ENCODE measurements around the gene DAPK1.
"Not testable (repeated sequence)": the region's sequence is repeated elsewhere in the genome, so short reads cannot be mapped to it uniquely, and the experiment has no call there.

DAPK1 gene

DNA sequence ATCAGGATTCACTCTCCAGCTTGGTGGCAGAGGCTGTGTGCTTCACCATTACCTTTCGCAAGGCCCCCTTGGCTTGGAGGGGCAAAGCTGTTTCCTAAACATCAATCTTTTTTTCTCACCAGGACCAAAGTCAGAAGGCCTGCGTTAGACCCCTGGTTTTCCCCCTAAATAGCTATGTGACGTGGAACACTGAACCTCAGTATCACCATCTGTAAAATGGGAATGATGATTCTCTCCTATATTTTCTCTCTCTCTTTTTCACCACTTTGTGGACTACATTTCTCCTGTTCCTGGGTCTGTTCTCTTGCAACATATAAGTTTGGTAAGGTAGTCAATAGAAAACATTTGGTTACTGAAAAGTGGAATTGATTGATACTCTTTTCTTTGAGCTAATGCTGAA, 50.5 kb downstream of the DAPK1 start:
- DNase-seq: no peak

DNA sequence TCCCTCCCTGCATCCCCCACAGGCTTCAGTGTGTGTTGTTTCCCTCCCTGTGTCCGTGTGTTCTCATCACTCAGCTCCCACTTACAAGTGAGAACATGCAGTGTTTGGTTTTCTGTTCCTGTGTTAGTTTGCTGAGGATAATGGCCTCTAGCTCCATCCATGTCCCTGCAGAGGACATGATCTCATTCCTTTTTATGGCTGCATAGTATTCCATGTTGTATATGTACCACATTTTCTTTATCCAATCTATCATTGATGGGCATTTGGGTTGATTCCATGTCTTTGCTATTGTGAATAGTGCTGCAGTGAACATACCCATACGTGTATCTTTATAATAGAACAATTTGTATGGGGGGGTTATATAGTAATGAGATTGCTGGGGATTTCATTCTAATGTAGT, 51.4 kb downstream of the DAPK1 start:
- DNase-seq: not testable (repeated sequence)

DNA sequence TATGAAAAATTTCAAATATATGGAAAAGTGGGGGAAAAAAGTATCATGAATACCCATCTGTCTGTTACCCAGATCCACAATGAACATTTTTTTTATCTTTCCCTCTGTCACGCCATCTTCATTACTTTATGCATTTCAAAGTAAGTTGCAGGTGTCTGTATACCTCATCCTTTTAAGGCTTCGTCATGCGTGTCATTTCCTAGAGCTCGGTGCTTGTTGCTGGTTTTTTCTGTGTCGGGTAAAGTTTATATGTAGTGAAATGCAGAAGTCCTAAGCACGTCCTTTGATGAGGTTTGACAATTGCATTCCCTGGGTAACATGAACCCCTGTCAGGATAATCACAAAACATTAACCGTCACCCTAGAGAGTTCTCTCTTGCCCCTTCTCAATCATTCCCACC, 52.1 kb downstream of the DAPK1 start:
- DNase-seq: no peak

GRCh38 chr9:87550253-87550954, 52.7 kb downstream of the DAPK1 start:
- no peak for DNase-seq

DNA sequence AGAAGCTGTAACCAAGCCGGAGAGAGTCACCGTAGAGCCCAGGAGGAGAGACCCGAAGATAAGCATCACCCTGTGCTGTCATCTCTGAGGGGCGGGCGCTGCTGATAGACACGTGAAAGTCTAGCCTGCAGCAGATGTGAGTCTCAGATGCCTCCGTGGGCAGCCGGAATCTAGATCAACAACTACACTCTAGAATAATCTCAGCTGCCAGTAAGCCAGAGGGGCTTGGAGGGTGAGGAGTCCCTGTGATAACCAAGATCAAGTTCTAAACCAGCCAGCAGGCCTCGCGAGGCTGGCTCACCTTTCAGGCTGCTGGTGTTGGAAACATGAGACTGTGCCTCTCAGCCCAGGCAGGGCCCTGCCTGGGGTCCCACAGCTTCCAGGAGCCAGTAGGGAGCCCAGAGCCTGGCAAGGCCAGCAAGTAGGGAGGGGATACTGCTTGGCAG, 54.1 kb downstream of the DAPK1 start:
- DNase-seq: no peak

DNA sequence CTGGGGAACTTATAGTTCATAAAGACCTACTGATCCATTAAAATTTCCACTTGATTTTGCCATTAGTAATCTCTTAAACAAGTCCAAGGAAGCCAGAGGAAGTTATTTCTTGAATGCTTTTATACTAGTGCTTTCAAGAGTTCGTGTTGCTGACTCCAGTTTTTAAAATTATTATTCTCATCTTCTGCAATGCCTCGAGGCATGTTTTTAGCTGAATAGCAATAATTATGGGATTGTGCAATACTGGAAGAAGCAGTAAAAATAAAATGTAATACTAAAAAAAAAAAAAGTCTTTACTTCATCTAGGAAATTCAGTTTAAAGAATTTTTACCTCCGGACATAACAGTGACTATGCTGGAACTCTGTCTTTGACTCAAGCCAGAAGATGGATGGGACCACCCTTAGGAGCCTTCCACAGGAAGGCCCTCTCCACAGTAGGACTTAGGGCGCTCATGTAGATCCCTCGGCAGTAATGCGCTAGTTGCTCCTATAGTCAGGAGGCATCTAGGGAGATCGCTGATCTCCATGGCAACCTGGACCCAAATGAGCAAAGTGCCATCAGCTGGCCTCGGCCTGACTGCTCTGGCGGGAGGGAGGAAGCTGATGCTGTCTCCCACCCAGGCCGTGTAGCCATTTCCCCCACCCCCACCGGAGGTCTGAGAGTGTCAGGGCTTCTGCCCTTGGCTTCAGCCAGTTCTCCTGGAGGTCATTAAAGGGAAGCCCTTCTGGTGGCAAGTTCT, 56.7 kb downstream of the DAPK1 start:
- no peak for DNase-seq

DNA sequence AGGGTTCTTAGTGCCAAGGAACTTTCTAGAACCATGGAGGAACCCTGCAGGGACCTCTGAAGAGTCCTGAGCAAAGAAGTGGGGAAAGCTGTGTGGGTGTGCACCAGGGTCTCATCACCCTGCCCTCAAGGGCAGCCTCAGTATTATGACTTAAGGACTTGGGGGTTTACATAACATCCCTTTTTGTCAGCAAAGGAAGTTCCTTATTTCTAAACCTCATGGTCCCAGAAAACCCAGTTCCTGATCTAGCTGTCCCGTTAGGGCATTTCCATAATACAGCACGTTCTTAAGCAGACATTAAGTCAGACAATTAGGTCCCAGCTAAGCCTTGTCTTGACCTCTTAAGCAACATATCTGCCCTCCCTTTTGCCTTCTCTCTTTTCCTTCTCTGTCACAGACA, 57.3 kb downstream of the DAPK1 start:
- DNase-seq: no peak

DNA sequence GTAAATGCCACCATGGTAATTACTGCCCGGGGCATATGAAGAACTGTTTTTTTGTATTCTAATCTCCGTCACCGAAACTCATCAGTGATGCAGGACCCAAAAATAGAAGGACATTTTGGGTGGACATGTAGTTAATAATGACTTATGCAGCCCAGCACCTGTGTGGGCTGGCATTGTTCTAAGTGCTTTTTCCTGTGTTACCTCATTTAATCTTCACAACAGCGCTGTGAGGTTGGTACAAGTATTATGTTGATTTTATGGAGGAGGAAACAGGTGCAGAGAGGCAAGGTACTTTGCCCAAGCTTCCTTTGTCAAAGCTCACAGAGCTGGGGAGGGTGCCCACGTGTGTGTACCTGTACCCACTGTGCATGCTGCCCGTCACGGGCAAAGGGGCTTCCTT, 58.4 kb downstream of the DAPK1 start:
- DNase-seq: no peak

DNA sequence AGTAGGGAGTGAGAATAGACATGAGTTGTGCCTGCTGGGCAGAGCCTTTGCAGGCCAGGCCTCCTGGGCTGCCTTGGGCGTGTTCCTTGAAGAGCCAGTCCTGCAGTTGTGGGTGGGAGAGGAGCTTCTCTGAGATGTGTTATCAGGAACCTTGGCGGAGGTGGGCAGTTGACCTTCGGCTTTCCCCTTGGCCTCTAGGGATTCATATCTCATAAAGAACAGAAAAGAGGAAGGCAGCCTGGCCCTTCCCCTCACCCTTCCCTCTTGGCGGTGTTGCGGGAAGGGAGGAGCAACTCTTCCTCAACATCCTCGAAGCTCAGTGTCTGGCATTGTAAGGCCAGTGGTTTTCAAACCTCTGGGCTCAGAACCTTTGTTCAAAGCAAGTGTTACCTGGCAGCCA, 59.2 kb downstream of the DAPK1 start:
- DNase-seq: no peak

DNA sequence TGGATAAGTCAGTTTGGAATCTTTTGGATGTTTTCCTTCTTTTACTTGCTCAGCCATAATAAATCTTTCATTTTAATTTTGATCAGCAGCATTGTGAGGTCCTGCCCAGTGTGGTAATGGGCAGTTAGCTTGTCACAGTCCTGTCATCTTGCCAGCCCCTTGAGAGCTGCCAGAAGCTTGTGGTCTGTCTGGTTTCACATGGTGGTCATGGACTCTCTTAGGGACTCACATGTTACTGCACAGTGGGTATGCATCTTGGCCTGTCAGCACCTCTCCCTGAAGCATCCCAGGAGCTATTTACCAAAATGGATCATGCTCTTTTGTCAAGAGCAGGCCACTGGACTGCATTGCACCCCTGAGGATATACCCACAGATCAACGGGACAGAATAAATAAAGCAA, 60.3 kb downstream of the DAPK1 start:
- no peak for DNase-seq

GRCh38 chr9:87558606-87559190, 61.0 kb downstream of the DAPK1 start:
- no peak for DNase-seq

DNA sequence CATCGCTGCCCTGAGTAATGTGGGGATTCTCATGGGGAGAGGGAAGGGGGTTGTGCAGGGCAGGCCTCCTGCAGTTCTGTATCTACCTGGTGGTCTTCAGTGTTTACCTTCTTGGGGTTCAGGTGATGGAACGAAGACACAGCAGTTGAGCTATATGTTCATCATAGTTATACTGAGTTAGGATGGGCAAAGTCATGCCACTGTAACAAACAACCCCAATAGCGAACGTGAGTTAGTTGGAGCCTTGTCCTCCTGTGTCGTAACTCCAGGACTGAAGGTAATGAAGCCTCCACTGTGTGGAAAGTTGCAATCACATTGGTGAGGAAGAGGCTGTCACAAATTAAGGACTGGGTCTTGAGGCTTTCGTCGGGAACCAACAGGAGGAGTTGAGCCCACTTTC, 64.4 kb downstream of the DAPK1 start:
- no peak for DNase-seq

GRCh38 chr9:87562530-87563170, 65.0 kb downstream of the DAPK1 start:
- DNase-seq: no peak

- no peak for DNase-seq
These were observed 66.4 kb downstream of the DAPK1 start for GRCh38 chr9:87564111-87564510.

GRCh38 chr9:87564791-87565241, 67.1 kb downstream of the DAPK1 start:
- no peak for DNase-seq

GRCh38 chr9:87567001-87567400, 69.3 kb downstream of the DAPK1 start:
- DNase-seq: no peak

- peak; percentile 24 for DNase-seq
These were observed 69.9 kb downstream of the DAPK1 start for GRCh38 chr9:87567571-87567970.

DNA sequence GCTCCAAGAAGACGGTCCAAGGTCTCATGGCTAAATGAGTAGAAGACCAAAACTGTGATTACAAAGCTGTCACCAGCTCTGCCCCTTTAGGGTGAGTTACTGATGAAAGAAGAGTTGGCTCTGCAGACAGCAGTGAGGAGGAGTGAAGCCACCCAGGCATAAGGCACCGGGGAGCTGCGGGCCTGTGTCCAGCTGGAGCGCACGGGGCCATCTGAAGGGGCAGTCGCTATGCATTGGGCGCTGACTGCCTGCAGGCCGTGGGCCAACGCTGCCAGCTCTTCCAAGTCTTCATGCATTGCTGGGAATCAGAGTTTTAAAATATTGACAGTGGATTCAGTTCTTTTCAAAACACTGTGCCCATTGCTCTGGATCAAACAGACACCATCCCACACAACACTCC, 70.3 kb downstream of the DAPK1 start:
- DNase-seq: no peak

DNA sequence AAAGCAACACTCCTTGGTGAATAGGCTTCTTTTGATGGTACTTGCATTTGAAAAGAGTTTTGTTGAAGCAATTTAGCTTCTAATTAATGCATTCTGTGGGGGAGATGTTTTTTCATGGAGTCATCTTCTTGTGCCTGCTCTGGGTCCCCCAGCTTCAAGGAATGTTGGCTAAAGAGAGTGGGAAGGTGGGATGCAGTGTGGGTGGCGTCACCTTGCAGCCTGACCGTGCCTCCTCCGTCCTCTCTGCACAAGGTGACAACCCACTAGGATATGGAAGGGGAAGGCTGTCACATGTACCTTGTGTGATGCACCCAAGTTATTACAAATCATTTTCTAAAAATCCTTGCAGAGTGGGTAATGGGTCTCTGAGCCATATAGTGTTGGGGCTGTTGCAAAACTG, 70.7 kb downstream of the DAPK1 start:
- DNase-seq: no peak

- no peak for DNase-seq
These were observed 71.4 kb downstream of the DAPK1 start for GRCh38 chr9:87569008-87569509.

GRCh38 chr9:87569518-87569917, 71.9 kb downstream of the DAPK1 start:
- peak; percentile 20 for DNase-seq

DNA sequence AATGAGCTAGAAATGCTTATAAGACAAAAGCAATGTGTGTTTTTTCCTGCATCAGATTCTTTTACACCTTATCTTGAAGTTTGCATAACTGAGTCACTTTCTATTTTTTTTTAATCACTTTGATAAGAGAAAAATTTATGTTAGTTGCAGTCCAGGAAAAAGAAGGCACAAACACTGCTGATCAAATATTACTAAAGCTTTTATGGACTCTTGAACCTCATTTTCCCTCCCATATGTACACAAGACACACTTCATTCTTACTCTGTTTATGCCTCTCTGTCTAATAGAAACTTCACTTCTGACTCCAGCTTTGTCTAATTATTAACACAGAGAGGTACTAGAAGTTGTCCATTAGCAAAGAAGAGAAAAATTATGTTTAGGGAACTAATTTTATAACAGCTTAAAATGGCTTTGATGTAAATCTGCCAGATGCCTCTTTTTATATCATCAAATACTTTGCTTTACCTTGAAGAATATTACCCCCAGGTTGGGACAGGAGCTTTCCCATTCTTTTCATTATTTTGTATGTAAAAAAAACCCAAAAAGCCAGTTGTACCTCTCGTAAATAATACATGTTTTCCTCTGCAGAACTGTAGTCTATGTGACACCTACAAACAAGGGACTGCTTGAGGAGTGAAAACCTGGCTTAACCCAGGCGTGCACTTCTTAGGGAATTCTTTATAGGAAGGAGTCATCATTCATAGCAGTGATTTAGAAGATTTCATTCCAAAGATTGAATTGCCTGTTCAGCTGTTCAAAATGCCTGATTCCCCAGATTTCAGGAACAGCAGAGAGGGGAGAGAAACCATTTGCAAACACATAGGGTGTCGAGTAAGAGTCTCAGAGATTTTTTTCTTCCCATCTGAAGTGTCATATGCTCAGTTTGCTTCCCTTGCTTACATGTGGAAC, 72.6 kb downstream of the DAPK1 start:
- peak; percentile 23 for DNase-seq
